ENCODE data around the gene ZNG1F. TPM values are rescaled to one million over a fixed set of nuclear protein-coding genes. Genes with fewer than 3 reads are reported as not detected.
"Not testable (repeated sequence)": the region's sequence is repeated elsewhere in the genome, so short reads cannot be mapped to it uniquely, and the experiment has no call there.

Gene ZNG1F
- total RNA-seq, 1 donor from 2014 or later, result 5.6 TPM

- not testable (repeated sequence) for DNase-seq (ENCODE audit: low spot score)
Observed at GRCh38 chr9:41086215-41086614, 102.9 kb downstream of the ZNG1F start.

- DNase-seq (ENCODE audit: low spot score), result not testable (repeated sequence)
Observed at GRCh38 chr9:41082358-41082757, 106.8 kb downstream of the ZNG1F start.

Other genes starting within 250 kb of the ZNG1F start
- not detected for gene FOXD4L6, start 60.6 kb downstream of the ZNG1F start, total RNA-seq